Dedifferentiated amniotic fluid mesenchymal stem cell (primary cell): Measurements from ENCODE around the gene SMYD1.

Experiments used
- DNase-seq: peaks from one replicate; pipeline ENCODE4 v3.0.0-alpha.2; 2016; ENCODE audit errors: extremely low spot score

Gene SMYD1

DNA sequence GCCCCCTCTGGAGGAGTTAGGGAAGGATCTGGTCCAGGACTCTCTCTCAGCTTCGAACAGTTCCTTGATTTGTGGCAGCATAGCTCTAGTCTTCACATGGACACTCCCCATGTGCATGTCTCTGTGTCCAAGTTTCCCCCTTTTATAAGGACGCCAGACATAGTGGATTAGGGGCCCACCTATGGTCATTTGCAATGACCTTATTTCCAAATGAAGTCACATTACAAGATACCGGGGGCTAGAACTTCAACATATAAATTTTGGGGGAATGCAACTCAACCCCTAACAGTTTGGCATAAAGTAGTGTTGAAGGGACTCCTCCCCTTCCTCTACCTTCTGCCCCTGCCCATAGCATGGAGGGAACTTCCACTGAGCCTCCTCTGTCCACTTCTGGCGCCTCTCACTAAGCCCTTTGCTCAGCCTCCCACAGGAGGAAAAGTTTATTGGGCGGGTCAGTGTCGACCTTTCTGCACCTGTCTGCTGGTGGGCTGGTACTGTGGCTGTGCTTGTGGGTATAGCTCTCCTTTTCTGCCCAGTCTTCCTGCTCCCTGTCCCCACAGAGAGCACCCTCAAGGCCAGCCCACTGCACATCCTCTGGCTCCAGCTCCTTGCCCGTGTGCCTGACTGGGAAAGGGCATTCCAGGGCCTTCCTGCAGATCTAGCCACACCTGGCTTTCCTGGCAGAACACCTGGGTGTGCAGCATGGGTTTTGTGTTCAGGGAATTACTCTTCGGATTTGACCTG, 54.7 kb downstream of the SMYD1 start:
- DNase-seq: no peak

GRCh38 chr2:88123164-88123974, 55.7 kb downstream of the SMYD1 start:
- no peak for DNase-seq

- DNase-seq: no peak
Observed at GRCh38 chr2:88123975-88124917, 56.6 kb downstream of the SMYD1 start.

DNA sequence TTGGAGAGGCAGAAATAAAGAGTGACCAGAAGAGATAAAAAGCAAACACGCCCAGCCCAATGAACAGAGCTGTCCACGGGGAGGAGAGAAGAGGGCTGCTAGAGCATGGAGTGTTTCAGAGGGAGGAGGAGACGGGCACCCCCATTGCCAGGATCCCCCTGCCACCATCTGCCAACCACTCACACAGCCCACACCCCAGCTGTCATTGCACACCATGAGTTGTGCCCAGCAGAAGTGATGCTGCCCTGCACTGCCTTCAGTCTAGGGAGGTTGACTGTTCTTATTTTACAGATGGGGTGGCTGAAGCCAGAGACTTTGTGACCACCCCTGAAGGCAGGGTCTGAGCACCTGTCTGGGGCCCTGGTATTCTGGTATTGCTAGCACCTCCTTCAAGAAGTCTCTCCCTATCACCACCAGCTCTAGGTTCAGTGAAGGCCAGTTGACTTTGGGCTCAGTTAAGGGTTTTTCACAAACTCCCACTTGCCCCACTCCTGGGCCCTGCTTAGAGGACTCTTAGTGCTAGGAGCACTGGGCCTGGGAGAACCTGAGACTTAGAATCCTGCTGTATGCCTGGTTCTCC, 57.8 kb downstream of the SMYD1 start:
- no peak for DNase-seq

DNA sequence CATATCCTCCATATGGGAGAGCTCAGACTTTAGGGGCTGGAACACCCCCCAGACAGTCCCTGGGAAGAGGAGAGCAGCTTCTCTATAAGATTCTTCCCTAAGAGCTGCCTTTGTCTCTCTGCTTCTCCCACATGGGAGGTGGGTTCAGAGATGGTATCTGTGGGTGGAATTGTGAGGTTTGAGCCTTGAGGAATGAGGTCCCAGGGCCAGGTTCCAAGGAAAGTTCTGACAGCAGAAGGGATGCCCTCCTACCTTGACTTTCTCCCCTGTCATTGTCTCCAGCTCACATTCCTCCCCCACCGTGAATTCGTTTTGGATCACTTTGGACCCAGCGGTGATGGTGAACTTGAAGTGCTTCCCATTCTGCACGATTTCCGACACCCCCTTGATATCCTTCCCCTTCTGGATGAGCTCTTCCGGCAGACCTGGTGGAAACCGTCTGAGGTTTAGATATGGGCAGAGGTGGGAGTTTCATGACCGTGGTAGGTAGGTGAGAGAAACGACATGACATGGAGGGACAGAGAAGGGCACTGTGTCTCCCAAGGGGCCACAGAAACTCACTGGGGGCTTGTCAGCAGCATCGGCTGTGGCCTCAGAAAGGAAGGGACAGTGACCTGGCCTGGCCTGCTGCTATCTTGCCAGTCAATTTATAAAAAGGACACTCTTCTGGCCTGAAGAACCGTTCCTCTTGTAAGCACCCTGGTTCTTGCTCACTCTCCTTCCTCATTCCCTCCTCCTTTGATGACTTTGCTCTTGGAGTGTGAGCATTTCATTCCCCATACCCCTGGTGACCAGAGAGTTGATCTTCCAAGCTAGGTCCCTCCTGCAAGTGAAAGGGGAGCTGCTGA, 58.5 kb downstream of the SMYD1 start:
- DNase-seq: no peak

GRCh38 chr2:88126772-88127637, 59.4 kb downstream of the SMYD1 start:
- DNase-seq: no peak

- no peak for DNase-seq
Observed at GRCh38 chr2:88127638-88127887, 59.9 kb downstream of the SMYD1 start.

DNA sequence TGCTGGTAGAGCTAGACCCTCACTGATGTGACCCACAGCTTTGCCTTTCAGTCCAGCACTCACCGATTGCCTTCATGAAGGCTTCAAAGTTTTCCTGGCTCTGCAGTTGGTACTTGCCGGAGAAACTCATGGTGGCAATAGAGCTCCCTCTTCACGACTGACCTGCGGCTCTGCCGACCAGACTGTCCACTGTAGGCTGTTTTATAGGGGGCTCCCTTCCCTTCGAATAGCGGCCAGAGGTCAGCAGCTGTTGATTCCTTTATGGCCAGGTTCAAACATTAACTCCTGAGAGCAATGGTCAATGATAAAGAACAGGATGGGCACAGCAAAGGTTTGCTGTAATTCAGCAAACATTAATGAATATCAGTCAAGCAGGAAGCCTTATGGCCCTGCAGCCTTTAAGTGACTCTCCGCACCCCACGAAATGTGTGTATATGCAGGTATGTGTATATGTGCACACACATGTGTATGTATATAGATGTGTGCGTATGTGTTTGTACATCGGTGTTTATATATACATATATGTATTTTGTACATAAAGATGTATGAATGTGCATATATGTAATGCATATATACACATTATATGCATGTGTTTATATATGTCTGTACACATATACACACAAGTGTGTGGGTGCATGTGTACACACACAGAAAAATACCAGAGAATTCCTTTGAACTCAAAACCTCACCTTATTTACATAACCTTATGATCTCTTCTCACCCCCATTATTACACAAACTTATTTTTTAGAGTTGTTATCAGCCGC, 60.4 kb downstream of the SMYD1 start, which contains the start of gene FABP1:
Gene FABP1, minus strand, starts transcription at position 175 of the 766 bp plus-strand sequence. Its CDS starts 45 bp downstream, at position 130.
- DNase-seq: no peak

DNA sequence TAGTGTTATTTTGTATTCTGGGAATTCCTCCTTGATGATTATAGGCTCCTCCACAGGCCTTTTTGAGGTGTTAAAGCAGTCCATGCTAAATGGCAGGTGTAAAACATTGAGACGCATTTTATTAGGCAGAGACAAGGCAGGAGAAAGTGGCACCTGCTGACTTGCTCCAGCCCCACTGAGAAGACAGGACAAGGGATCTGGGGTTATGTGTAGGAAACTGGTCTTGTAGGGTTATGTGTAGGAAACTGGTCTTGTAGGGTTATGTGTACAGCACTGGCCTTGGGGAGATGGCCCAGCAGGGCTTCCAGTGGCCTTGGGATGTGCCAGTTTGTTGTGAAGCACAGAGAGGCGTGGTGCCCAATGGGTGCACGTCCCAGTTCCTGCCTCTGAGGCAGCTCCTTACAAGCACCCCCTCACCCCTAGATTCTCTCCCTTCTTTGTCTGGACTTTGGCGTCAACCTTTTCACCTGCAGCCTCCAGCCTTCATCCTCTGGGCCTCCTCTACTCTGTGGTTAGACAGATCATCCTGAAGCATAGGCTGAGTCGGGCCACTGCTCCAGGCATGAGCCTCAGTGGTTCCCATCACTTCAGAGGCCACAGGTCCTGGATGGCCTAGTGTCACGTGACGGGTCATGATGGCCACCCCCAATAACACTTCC, 61.2 kb downstream of the SMYD1 start:
- no peak for DNase-seq

DNA sequence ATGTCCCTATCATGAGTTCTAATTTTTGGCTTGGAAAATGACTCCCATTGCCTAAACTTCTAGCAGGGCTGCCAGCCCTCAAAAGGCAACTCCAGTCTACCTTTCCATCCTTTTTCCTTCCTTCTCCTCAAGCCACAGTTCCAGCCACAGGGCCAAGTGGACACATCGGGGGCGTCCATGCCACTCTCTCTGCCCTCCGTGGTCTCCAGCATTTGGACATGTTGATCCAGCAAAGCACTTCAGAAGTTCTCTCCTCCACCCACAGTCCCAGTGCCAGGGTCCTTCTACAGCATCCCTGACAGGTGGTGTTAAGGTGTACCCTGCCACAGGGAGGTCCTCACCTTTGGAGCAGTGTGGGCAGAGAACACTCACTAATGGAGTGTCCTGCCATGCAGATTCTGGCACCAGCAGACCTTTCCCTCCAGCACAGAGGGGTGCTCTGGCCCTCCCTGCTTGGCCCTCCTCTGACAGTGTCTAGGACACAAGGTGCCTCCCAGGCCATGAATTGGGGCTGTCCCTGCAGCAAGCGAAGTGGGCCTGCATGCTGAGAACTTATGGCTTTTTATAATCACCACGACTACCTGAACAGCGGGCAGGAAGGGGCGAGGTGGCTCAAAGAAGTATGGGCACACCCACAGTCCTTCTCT, 61.8 kb downstream of the SMYD1 start:
- no peak for DNase-seq

DNA sequence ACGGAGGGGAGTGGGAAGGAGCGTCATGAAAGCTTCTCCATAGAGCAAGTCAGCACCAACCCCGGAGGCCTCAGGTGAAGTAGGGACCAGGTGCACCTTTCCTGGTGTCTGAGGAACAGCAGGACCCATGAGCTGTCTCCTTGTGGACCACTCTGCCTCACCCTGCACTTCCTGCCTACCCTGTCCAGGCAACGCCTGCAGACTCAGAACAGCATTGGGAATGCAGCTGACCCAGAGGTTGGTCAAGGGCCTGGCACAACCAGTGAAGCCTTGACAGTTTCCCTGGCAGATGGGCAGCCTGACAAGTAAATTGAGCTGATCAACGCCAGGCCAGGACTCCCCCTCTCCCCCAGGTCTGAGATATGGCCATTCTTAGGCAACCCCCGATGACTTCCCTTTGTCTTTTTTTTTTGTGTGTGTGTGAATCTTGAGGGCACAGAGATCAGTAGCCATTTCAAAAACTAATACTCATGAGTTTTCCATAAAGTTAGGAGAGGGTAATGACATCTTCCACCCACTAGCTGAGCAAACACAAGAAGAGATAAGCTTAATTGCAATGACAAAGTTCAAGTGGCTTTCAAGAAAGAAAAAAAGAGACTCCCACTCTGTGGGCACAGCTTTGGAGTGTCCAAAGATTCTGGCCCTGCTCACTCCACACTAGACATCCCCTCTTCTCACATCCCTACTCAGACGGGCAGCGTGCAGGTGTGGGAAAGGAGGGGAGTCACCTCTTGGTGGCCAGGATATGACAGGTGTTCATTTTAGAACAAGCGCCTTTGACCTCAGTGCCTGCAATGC, 63.8 kb downstream of the SMYD1 start:
- DNase-seq: no peak

- no peak for DNase-seq
Observed at GRCh38 chr2:88131999-88132368, 64.4 kb downstream of the SMYD1 start.

- no peak for DNase-seq
Observed at GRCh38 chr2:88133875-88134274, 66.2 kb downstream of the SMYD1 start.

GRCh38 chr2:88136817-88137216, 69.2 kb downstream of the SMYD1 start:
- no peak for DNase-seq

DNA sequence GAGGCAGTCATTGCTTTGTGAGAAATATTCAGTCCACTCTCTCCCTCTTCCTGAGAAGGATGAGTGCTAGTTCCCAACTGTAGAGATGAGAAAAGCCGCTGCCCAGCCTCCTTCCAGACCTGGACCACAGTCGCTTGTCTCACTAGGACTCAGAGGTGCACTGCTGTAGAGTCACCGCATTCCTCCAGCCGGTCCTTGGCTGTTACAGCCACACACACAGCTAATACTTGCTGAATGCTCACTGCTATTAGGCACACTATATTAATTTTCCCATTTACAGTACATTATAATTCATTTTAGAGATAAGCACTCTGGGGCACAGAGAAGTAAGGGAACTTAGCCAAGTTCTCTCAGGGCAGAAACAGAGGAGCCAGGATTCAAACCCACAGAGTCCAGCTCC, 70.2 kb downstream of the SMYD1 start:
- DNase-seq: no peak

GRCh38 chr2:88139203-88139702, 71.6 kb downstream of the SMYD1 start:
- DNase-seq: no peak

DNA sequence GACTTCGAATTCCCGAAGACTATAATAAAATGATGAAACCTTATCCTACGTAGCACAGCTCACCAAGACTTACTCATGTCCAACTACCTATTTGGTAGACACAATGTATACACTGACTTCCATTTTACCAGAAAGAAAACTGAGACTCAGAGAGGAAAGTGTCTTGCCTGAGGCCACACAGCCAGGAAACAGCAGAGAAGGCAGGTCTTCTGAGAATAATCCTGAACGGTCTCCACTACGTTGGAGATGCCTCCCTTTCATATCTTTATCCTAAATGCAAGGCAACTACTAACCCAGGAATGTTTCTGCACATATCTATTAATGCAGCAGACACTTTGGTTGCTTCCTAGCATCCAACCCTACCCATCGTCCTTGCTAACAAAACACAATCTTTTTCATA, 72.2 kb downstream of the SMYD1 start:
- no peak for DNase-seq
